ENCODE data around the gene ZNF76.
"Not testable (repeated sequence)": the region's sequence is repeated elsewhere in the genome, so short reads cannot be mapped to it uniquely, and the experiment has no call there.

Gene ZNF76

DNA sequence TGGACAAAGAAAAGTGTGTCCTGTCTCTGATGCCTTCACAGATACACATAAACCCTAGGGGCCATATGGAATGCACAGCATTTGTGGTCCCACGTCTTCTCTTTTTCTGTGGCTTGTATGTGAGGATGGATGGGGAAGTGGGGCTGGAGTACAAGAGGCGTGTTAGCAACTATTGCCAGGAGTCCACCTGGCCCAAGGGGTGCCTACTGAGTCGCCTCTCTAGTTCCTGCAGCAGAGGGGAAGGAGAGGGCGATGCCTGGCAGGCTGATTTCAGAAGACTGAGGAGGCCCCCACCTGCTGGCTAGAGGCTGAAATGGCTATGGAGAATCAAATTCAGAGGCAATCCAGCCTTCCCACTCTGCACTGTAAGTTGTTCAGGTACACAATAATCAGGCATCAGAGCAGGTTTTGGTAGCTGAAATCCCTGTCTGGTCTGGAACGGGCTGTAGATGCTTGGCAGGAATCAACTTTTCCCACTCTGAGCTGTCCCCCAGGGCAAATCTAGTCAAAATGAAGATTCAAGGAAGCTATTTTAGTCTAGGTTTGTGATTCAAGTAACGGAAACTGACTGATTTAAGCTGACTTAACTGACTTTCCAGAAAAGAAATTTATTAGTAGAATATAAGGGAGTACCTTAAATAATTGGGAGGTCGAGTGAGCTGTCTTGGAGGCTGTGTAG lies 68.0 kb downstream of the ZNF76 start:
- peak; percentile 48 to 59 for DNase-seq (ENCODE audit: low read depth in 1 of 2, low spot score in 1 of 2)

DNA sequence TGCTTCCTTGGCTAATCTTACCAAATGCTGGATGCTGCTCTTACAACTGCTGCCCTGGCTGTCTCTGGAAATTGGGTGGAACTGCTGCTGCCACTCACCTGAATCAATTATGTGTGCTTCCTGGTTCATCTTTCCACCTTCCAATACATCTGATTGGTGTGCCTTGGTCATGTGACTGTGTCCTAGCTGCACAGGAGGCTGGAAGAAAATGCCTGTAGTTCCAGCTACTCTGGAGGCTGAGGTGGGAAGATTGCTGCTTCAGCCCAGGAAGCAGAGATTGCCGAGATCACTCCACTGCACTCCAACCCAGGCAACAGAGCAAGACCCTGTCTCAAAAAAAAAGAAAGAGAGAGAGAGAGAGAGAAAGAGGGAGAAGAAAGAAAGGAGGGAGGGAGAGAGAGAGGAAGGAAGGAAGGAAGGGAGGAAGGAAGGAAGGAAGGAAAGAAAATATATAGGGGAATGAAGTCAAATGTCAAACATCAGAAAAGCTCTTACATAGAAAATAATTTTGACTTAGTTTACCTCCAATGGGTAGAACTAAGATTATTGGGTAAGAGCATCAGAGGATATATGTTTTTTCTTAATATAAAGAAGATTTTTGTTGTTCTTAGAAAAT lies 68.7 kb downstream of the ZNF76 start:
- no peak for DNase-seq (ENCODE audit: low read depth in 1 of 2, low spot score in 1 of 2)

DNA sequence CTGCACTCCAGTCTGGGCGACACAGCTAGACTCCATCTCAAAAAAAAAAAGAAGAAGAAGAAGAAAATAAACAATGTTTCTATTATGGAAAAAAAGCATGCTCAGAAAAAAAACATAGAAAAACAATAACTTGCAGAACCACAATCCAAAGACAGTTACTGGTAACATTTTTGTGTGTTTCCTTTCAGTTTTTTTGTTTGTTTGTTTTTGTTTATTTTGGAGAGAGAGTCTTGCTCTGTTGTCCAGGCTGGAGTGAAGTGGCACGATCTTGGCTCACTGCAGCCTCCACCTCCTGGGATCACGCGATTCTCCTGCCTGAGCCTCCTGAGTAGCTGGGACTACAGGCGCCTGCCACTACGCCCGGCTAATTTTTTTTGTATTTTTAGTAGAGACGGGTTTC lies 69.4 kb downstream of the ZNF76 start:
- DNase-seq (ENCODE audit: low read depth in 1 of 2, low spot score in 1 of 2), result not testable (repeated sequence)

DNA sequence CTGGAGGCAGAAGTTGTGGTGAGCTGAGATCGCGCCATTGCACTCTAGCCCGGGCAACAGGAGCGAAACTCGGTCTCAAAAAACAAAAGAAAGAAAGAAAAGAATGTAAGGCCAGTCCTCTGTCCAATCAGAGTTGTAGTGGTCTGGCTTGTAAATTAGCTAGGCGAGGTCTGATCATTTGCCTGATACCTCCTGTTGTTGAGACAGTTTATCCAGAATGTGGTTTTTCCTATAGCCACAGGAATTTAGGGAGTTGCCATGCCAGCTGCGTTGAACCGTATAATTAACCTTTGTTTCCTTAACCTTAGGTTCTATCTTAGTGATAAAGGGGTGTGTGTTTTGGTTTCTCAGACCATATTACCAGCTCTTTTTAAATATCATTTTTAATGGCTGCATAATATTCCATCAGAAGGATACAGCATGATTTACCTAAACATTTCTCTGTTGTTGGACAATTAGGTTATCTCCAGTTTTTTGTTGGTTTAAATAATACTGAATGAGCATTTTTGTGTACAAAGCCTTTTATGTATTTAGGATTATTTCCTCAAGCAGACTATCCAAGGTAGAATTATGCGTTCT lies 71.1 kb downstream of the ZNF76 start:
- DNase-seq (ENCODE audit: low read depth in 1 of 2, low spot score in 1 of 2), result no peak

DNA sequence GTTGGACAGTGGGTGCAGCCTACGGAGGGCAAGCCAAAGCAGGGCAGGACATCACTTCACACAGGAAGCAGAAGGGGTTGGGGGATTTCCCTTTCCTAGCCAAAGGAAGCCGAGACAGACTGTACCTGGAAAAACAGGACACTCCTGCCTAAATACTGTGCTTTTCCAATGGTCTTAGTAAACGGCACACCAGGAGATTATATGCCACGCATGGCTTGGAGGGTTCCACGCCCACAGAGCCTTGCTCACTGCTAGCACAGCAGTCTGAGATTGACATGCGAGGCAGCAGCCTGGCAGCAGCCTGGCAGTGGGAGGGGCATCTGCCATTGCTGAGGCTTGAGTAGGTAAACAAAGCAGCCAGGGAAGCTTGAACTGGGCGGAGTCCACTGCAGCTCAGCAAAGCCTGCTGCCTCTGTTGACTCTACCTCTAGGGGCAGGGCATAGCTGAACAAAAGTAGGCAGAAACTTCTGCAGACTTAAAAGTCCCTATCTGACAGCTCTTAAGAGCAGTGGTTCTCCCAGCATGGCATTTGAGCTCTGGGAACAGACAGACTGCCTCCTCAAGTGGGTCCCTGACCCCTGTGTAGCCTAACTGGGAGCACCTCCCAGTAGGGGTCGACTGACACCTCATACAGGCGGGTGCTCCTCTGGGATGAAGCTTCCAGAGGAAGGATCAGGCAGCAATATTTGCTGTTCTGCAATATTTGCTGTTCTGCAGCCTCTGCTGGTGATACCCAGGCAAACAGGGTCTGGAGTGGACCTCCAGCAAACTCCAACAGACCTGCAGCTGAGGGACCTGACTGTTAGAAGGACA lies 72.7 kb downstream of the ZNF76 start:
- DNase-seq (ENCODE audit: low read depth in 1 of 2, low spot score in 1 of 2), result peak; percentile 24 to 55

DNA sequence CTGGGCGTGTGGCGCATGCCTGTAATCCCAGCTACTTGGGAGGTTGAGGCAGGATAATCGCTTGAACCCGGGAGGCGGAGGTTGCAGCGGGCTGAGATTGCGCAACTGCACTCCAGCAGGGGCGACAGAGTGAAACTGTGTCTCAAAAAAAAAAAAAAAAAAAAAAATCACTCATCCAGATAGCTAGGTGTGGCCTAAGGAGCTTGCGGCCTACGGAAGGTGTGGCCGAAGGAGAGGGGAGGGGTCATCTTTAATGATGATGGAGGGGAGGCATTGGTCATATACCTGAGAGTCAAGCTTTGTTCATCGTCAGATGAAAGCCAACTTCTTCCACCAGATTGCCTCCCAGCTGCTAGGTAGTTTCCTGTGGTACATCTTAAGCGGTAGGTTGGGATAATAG lies 82.0 kb downstream of the ZNF76 start:
- DNase-seq (ENCODE audit: low read depth in 1 of 2, low spot score in 1 of 2), result no peak

DNA sequence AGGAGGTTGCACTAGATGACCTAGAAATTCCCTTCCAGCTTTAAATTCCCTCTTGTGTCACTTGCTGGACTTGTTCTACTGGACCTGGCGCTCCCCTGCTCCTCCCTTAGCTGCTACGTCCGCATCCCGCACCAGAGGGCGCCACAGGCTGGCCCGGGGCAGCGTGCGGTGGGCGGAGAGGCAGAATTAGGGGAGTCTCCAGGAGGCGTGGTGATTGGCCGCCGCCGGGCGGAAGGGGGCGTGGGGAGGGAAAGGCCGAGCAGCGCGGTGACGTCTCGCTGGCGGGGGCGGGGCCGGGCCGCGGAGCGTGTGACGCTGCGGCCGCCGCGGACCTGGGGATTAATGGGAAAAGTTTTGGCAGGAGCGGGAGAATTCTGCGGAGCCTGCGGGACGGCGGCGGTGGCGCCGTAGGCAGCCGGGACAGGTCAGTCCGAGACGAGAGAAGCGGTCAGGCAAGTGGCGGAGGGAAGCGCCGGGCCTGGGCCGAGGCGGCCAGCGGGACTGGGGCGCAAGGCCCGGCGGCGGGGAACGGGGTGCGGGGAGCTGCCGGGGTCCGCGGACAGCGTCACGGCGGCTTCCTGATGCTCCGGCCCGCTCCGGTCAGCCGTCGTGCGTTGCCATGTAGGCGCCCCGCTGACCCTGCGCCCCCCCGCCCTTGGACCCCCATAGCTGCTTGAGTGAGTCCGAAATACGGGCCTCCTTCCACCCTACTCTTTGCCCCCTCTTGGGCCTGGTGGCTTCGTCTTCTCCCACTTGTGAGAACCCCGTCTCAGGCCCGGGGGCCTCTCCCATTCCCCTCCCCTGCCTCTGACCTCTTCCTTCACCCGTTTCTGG lies 82.9 kb downstream of the ZNF76 start, which contains the start of gene PPARD:
Gene PPARD, plus strand, starts transcription at position 301 of the 834 bp plus-strand sequence. CDS start 68,530 bp downstream, outside the sequence.
- DNase-seq (ENCODE audit: low read depth in 1 of 2, low spot score in 1 of 2), result peak; percentile 95 to 97

DNA sequence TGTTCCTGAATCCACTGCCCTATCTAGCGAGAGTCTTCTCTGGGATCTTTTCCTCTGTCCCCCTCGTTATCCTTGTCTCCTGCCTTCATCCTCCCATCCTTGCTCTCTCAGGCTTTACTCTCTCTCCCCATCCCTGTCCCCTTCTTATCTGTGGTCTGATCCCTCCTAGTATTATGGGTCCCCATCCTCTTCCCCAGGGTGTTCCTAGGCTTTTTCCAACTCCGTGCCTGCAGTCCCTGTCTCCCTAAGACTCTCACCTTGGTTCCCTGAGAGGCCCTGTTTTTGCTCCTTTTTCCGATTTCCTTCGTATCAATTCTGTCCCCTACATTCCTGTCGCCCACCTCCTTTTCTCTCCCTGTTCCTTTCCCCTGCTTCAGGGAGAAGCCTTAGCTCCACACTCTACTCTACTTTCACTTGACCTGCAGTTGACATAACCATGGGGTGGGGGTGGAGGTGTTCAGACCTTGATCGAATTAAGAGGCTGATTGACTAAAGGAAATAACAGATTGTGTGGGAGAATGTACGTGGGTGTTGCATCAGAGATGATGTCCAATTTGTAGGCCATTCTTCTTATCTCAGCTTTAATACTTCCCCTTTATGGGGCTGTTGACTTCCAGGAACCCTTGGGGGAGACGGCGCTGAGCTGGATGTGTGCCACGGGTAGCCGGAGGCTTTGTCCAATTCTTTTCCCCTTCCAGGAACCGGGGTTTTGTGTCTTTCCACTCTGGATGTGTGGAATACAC lies 83.7 kb downstream of the ZNF76 start:
- no peak for DNase-seq (ENCODE audit: low read depth in 1 of 2, low spot score in 1 of 2)

DNA sequence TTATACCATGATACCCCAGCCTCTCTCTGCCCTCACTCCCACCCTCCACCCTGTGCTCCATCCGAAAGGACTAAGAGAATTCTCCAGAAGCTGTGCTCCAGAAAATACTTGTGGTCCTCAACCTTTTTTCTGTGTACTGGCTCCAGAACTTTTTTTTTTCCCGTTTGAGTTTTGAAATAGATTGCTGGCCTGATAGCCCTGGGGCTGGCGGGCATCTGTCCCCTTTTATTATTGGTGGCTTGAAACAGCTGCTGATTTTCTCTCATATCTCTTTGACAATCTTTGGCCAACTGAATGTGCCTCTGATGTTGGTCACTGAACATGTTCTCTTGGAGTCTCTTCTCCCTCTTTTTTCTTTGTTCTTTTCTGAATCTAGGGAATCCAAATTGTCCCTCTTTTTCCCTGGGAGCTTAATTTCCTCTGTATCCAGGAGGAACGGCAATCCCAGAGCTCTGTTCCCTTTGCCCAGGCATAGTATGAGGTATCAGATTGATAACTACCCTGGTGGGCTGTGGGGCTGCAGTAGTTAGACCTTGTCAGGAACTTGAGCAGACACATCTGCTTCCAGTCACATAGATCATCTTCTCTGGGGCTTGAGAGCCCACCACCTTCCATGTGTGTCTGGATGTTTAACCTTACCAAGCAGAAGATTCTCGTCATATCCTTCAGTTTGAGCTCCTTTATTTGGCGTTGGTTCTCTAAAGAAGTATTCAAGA lies 84.5 kb downstream of the ZNF76 start:
- DNase-seq (ENCODE audit: low read depth in 1 of 2, low spot score in 1 of 2), result no peak

Data from stimulated activated CD4-positive, alpha-beta T cell treated with anti-CD3 and anti-CD28 coated beads, Interleukin-15, amount 100 ng/mL, for 1 hour (primary cell).